Left cardiac atrium (tissue), 4 donors: Measurements from ENCODE around the gene DDX17. TPM values are rescaled to one million over a fixed set of nuclear protein-coding genes. Genes with fewer than 3 reads are reported as not detected.

Experiments
- ATAC-seq, 2 donors: fragments of 200-7000 bp; cut with Tn5 transposase; one replicate each; pipeline ENCODE4 v1.9.1; 2020; ENCODE audit warnings: mild to moderate bottlenecking in 2 of 2, moderate library complexity in 2 of 2
- DNase-seq: peaks from one replicate; pipeline ENCODE4 v3.0.0-alpha.2; 2020
- intact Hi-C, 2 donors: fragments of 100-400 bp; cut with DNase I; formaldehyde crosslinking; loops; one replicate each; pipeline versions ENCODE4 v1.14.1 to v1.15.1; 2022 to 2023
- total RNA-seq, 2 donors: library from RNA; stranded (reverse); fragmentation: NEBNext Ultra II Directional; extraction: Animal tissue kit (Norgen Biotek cat#: 25700); gene quantifications; one replicate each; pipeline ENCODE4 v1.2.1, GENCODE V29; 2021
- donor health status: DM: no; HTN: yes; CAD: no.
- donor health status: DM: no; HTN: yes; CAD: no; lungs with severe emphysema.
- donor health status: DM: yes; HTN: yes; CAD: no.
- donor health status: Dilated cardiomyopathy.

The DDX17 gene
- total RNA-seq, 2 donors from 2014 or later, result 209 to 220 TPM

GRCh38 chr22:38454353-38455075 lies 51.6 kb downstream of the DDX17 start:
- ATAC-seq (peak in 1 of 2 donors; percentile 6), DNase-seq (no peak)
- intact Hi-C loops, result loop anchor here in 1 of 2 donors (5.0 kb wide), 1 partner anchor 42 kb away; no protein-coding TSS in a partner anchor

- ATAC-seq, result no peak
These were observed 52.1 kb downstream of the DDX17 start for GRCh38 chr22:38453996-38454352.

DNA sequence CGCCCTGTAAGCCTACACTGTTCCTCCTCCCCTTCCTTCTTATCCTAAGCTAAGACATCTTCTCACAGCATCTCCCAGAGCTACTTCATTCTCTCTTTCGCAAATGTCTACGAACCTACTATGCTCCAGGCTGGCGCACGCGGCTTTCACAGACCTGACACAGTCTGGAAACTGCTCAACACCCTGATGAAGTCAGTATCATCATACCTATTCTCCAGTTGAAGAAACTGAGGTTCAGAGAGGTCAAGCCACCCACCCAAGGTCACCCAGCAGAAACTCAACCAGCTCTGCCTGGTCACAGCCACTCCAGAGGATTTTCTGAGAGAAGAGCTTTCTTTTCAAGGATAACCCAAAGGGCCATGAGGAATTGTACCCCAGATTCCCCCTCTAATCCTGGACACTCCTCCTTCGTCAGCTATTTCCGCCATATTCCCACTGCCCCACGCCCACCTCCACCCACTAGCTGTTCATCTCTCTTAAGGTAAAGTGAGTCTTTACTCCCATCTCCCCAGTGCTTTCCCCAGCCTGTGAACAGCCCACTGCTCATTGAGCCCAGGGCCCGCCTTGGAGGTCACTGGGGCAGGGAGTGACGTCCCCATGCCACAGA lies 52.9 kb downstream of the DDX17 start:
- DNase-seq (no peak), ATAC-seq (no peak)
- intact Hi-C loops, result no loop called here

More at GRCh38 chr22:38453996-38454352, 52.1 kb downstream of the DDX17 start:
- intact Hi-C loops, result no loop called here
- no peak for DNase-seq

- ATAC-seq (peak; percentile 58 to 73), DNase-seq (peak; percentile 76)
- intact Hi-C loops, result no loop called here
These were observed 53.6 kb downstream of the DDX17 start for GRCh38 chr22:38452373-38453065.

DNA sequence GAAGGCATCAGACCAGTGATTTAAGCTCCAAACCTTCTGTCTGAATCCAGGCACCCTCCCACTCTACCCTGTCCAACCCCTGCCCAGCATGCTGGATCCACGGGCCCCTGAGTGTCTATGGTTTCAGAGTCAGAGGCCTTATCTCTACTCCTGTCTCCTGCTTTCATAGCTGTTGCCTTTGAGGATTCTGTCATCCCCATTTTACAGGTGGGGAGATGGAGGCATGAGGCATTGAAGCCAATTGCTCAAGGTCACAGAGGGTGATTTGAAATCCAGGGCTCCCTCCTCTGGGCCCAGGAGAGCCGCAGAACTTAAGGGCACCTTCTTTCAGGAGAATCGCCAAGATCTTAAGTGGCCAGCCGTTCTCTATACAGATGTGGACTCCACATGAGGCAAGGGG lies 54.2 kb downstream of the DDX17 start:
- no peak for DNase-seq
- ATAC-seq, result no peak
- intact Hi-C loops, result no loop called here

DNA sequence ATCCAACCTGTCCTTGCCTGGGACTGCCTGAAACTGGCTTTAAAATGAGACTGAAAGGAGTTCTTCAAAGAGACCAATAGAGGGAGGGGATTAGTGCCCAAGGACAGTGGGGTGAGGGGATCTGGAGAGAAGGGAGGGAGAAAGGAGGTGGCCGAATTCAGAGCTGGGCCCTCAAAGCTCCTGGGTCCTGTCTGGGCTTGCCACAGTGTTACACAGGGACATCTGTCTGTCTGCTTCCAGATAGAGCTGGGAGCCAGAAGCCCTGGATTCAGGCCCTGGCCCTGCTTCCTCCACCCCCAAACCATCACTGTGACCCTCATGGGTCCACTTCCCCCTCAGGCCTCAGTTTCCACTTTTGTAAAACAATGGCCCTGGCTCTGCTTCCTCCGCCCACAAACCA lies 54.7 kb downstream of the DDX17 start:
- DNase-seq (no peak), ATAC-seq (no peak)
- intact Hi-C loops, result no loop called here

DNA sequence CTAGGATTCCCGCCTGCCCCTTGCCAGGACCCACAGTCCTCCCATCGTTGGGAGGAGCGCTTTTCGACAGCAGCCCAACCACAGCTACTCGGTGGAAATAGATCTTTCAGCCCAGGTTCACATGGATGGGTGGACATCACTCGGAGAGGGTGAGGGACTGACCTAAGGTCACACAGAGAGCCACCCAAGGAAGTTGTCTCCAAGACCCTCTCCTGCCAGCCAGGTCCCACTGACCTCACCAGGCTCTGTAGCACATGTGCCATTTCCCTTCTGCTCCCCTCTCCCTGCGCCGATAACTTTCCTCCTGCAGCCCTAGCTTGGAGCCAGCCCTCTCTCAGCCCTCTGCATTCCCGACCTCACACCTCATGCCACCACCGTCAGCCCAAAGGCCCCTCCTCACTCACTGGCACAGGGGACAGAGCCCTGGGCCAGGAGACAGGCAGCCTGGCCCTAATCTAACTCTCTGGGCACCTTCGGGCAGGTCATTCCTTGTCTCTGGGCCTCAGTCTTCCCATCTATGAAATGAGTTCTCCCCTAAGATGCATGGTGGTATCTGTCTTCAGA lies 55.8 kb downstream of the DDX17 start:
- intact Hi-C loops, result no loop called here
- DNase-seq, result no peak
- ATAC-seq, result peak; percentile 39 to 63

GRCh38 chr22:38449776-38450175 lies 56.3 kb downstream of the DDX17 start:
- ATAC-seq, result peak; percentile 45 to 58
- intact Hi-C loops, result no loop called here

DNA sequence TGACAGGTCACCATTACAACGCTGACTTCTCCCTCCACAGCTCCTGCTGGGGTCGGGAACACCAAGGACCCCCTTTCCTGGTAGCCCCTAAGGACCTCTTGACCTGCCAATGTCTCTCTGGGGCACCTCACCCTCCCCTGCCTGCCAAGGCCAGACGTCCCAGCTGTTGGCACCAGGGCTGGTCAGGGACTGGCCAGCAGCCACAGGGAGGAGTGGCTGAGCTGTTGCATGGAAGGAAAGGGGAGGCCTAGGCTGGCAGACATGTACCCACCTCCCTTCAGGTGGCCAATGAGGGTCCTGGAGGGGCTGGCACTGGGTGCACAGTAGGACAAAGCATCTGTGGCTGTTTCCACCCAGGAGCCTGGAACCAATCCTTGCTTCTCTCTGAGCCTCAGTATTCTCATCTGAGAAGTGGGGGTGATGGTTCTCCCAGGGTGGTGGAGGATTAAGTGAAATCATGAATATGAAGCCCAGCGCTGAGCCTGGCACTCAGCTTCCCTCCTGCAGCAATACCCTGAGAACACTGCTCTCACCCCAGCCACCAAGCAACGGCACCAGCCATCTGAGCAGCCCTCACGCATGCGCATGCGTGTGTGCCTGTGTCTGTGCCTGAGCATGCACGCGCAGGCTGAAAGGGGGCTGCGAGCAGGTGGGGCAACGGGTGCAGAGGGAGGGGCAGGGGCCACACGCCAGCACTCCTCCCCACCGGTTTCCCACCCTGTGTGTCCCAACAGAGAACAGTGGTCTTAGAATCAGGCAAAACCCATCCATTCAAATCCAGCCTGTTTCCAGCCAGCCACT lies 57.0 kb downstream of the DDX17 start:
- ATAC-seq (peak; percentile 36 to 52), DNase-seq (no peak)
- intact Hi-C loops, result no loop called here

More at GRCh38 chr22:38449776-38450175, 56.3 kb downstream of the DDX17 start:
- no peak for DNase-seq

DNA sequence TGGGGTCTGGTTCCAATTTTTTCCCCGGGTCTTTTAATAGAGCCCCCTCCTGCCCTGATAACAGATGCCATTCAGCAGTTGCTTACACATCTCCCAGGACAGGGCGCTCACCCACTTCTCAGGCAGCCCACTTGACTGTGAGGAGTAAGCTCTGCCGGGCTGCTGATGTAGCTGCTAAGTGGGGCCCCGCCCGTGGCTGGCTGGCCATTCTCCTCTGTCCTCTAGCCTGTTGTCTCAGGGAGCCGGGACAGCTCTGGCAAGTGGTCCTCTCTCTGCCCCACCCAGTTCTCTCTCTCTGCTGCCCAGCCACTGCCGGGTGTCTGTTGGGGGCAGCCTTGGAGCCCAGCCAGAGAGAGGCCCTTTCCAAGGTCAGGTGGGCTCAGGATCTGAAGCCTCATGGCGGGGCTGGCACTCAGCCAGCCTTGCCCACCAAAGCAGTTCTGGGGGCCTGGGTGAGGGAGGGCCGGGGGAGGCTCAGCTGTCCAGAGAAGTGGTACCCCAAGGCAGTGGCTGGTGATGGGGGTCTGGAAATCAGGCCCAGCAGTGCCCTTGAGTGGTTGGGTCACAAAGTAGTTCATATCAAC lies 60.0 kb downstream of the DDX17 start:
- intact Hi-C loops, result no loop called here

DNA sequence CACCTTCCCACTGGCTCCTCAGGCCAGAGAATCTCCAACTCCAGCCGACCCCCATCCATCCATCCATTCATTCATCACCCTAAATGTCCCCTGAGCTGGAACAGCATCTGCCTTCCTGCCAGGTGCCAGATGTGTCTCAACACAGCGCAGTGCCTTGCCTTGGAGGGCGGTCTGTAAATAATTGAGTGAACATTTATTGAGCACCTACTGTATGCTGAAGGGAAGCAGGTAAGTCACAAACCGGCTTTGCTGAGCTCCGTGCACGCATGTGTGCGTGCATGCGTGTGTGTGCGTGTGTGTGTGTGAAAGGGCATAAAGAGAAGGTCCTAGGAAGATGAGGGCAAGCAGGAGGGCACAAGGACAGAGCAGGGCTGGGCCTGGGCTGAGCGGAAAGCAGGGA lies 61.3 kb downstream of the DDX17 start:
- ATAC-seq, result no peak
- no peak for DNase-seq
- intact Hi-C loops, result no loop called here

More for the DNA sequence above, 60.0 kb downstream of the DDX17 start:
- no peak for ATAC-seq
- DNase-seq, result no peak

DNA sequence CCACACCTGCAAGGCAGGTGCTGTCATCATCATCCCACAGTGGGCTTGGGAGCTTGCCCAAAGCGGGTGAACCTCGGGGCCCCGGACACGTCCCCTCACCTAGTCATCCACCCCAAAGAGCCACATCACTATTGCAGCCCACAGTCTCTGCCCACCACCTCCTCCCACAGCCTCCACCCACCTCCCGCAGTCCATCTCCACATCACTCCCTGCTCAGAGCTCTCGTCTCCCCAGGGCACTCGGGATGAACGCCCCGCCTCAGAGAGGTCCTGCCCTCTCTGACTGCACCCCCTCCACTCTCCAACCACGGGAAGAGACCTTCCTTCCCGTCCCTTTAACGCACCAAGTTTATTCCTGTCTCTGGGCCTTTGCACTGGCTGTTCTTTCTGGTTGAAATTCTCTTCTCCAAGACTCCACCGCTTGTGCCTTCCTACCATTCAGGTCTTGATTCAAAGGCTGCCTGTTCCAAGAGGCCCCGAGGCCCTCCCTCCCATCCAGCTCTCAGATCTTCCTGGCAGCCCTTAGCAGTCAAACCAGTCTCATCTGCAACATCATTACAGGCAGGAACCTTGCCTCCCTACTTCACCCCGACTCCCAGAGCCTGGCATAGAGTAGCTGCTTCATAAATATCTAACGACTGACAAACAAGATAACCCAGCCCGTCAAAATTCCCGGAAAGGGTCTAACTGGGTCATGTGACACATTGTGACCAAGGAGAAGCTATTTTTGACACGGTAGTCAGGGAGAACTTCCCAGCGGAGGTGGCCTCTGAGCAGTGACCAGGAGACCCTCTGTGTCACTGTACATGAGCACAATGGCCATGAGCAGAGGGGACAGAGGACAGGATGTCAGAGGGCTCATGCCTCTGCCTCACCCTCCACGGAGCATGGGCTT lies 62.2 kb downstream of the DDX17 start:
- DNase-seq (no peak), ATAC-seq (peak in 1 of 2 donors; percentile 3)
- intact Hi-C loops, result no loop called here

DNA sequence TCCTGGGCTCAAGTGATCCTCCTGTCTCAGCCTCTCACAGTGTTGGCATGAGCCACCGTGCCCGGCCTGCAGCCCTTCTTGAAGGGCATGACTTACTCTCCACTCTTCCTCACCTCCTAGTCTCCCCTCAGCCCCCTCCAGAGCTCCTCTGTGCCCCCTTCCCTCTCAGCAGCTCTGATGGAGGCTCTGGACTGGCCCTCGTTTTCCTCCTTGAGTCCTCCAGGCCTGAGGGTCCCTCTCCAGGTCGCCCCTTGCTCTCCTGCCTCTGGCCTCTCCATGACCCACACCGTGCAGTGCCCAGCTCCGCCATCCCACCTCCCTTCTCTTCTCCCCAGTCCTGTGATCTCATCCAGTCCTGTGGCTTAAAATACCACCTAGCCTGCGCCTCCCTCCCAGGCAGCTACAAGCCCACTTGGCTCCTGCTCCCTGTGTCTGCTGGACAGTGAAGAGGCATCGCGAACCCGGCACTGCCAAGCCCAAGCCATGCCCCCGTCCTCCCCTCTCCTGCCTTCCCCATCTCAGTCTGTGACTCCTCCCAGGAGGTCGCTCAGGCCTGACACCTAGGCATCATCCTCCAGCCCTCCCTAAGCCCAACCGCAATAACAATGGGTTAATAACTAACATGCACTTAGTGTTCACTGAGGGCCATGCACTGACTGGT lies 63.0 kb downstream of the DDX17 start:
- no peak for DNase-seq
- intact Hi-C loops, result no loop called here
- ATAC-seq, result peak; percentile 60 to 78

DNA sequence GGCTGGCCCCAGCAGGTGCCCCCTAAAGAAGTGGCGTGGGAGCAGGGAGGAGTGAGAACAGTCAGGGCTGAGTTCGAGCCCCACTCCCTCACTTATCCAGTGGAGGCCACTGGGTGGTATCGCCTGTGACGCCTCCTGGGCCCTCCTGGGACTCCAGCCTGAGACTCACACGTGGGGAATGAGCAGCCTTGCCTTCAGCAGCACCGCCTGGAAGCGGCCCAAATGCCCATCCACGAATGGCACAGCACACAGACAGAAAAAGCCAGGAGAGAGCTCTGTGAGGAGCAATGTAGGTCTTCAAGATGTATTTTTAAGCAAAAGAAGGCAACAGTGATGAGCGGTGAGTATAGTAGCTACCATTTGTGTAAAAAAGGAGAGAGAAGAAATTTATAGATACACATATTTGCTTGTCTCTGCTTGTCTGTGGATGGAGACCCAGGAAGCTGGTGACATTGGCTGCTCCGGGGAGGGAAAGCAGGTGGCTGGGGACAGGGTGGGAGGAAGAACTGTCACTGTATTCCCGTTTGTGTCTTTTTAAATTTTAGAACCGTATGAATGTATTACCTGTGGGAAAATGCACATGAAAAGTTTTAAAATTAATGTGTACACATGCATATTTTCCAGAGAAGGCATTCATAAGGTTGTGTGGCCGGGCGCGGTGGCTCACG lies 64.4 kb downstream of the DDX17 start:
- intact Hi-C loops, result no loop called here
- DNase-seq (no peak), ATAC-seq (no peak)

GRCh38 chr22:38440747-38441350 lies 65.3 kb downstream of the DDX17 start:
- intact Hi-C loops, result no loop called here
- no peak for ATAC-seq

DNA sequence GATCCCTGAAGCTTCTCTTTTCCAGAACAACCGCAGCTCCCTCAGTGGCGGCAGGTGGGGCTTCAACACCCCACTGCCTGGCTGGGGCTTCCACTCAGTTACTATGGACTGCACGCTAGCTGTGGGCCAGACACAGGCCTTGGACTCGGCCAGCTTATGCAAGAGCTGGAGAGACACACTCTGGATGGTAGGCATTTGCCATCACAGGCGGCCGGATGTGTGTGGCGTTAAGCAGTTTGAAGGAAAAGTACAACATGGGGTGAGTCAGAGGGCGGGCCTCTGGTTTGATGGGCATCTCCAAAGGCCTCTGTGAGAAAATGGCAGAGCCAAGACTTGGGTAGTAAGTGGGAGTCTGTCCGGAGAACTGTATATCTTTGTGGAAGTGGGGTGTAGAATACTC lies 68.7 kb downstream of the DDX17 start:
- ATAC-seq (no peak), DNase-seq (no peak)
- intact Hi-C loops, result no loop called here

More at GRCh38 chr22:38440747-38441350, 65.3 kb downstream of the DDX17 start:
- DNase-seq, result no peak
